Measurements from ENCODE around the gene GARRE1.
A peak's percentile ranks its signal among the peaks of the same experiment; 100 is the strongest.
"Not testable (repeated sequence)": the region's sequence is repeated elsewhere in the genome, so short reads cannot be mapped to it uniquely, and the experiment has no call there.

Gene GARRE1

GRCh38 chr19:34237939-34238338, 16.4 kb upstream of the GARRE1 start:
- in situ Hi-C loops (cut with MboI; ENCODE audit: low pct_unique_long_range_greater_than_20kb, low sequenced_read_pairs, unreplicated experiment) = no loop called here
- DNase-seq (ENCODE audit: low spot score) = no peak
- TF ChIP-seq CTCF (IDR thresholded peaks at IDR 0.05; ENCODE audit: extremely low read depth, insufficient read depth, missing control alignments) = no peak

- in situ Hi-C loops (cut with MboI; ENCODE audit: low pct_unique_long_range_greater_than_20kb, low sequenced_read_pairs, unreplicated experiment) = no loop called here
- TF ChIP-seq CTCF (IDR thresholded peaks at IDR 0.05; ENCODE audit: extremely low read depth, insufficient read depth, missing control alignments) = peak; percentile 24
- no peak for DNase-seq (ENCODE audit: low spot score)
Observed at GRCh38 chr19:34241513-34242337, 12.6 kb upstream of the GARRE1 start.

GRCh38 chr19:34243138-34243875, 11.0 kb upstream of the GARRE1 start:
- peak; percentile 69 for DNase-seq (ENCODE audit: low spot score)

GRCh38 chr19:34243876-34244578, 10.3 kb upstream of the GARRE1 start:
- no peak for DNase-seq (ENCODE audit: low spot score)
- in situ Hi-C loops (cut with MboI; ENCODE audit: low pct_unique_long_range_greater_than_20kb, low sequenced_read_pairs, unreplicated experiment) = no loop called here
- no peak for TF ChIP-seq CTCF (IDR thresholded peaks at IDR 0.05; ENCODE audit: extremely low read depth, insufficient read depth, missing control alignments)

More at GRCh38 chr19:34243138-34243875, 11.0 kb upstream of the GARRE1 start:
- in situ Hi-C loops (cut with MboI; ENCODE audit: low pct_unique_long_range_greater_than_20kb, low sequenced_read_pairs, unreplicated experiment) = not testable (repeated sequence)

- in situ Hi-C loops (cut with MboI; ENCODE audit: low pct_unique_long_range_greater_than_20kb, low sequenced_read_pairs, unreplicated experiment) = no loop called here
- no peak for TF ChIP-seq CTCF (IDR thresholded peaks at IDR 0.05; ENCODE audit: extremely low read depth, insufficient read depth, missing control alignments)
- no peak for DNase-seq (ENCODE audit: low spot score)
Observed at GRCh38 chr19:34244611-34245299, 9.6 kb upstream of the GARRE1 start.

- in situ Hi-C loops (cut with MboI; ENCODE audit: low pct_unique_long_range_greater_than_20kb, low sequenced_read_pairs, unreplicated experiment) = no loop called here
- TF ChIP-seq CTCF (IDR thresholded peaks at IDR 0.05; ENCODE audit: extremely low read depth, insufficient read depth, missing control alignments) = no peak
- DNase-seq (ENCODE audit: low spot score) = no peak
Observed at GRCh38 chr19:34246340-34246739, 8.0 kb upstream of the GARRE1 start.

Data from GM13977 (cell line).